Measurements from ENCODE around the gene AGPS.
"Not testable (repeated sequence)": the region's sequence is repeated elsewhere in the genome, so short reads cannot be mapped to it uniquely, and the experiment has no call there.

Gene AGPS

GRCh38 chr2:177424620-177425019, 32.0 kb downstream of the AGPS start:
- not testable (repeated sequence) for DNase-seq

GRCh38 chr2:177427316-177427715, 34.7 kb downstream of the AGPS start:
- DNase-seq, result no peak

GRCh38 chr2:177427936-177428335, 35.4 kb downstream of the AGPS start:
- not testable (repeated sequence) for DNase-seq

GRCh38 chr2:177429688-177430325, 37.2 kb downstream of the AGPS start:
- DNase-seq, result no peak

- no peak for DNase-seq
Measured at GRCh38 chr2:177430411-177430810, 37.8 kb downstream of the AGPS start.

GRCh38 chr2:177431111-177431725, 38.6 kb downstream of the AGPS start:
- DNase-seq, result not testable (repeated sequence)

GRCh38 chr2:177432703-177433102, 40.1 kb downstream of the AGPS start:
- DNase-seq, result no peak

- no peak for DNase-seq
Measured at GRCh38 chr2:177433402-177433801, 40.8 kb downstream of the AGPS start.

- no peak for DNase-seq
Measured at GRCh38 chr2:177434475-177434874, 41.9 kb downstream of the AGPS start.

- DNase-seq, result no peak
Measured at GRCh38 chr2:177445200-177445599, 52.6 kb downstream of the AGPS start.

- no peak for DNase-seq
Measured at GRCh38 chr2:177448031-177448430, 55.5 kb downstream of the AGPS start.

GRCh38 chr2:177449159-177449558, 56.6 kb downstream of the AGPS start:
- no peak for DNase-seq

- DNase-seq, result no peak
Measured at GRCh38 chr2:177455187-177455586, 62.6 kb downstream of the AGPS start.

- not testable (repeated sequence) for DNase-seq
Measured at GRCh38 chr2:177459756-177460155, 67.2 kb downstream of the AGPS start.

GRCh38 chr2:177460973-177461585, 68.5 kb downstream of the AGPS start:
- no peak for DNase-seq

- DNase-seq, result no peak
Measured at GRCh38 chr2:177464549-177464948, 72.0 kb downstream of the AGPS start.

GRCh38 chr2:177465400-177466138, 73.0 kb downstream of the AGPS start:
- no peak for DNase-seq

GRCh38 chr2:177466337-177467195, 74.0 kb downstream of the AGPS start:
- no peak for DNase-seq

GRCh38 chr2:177467646-177468045, 75.1 kb downstream of the AGPS start:
- DNase-seq, result no peak

- DNase-seq, result no peak
Measured at GRCh38 chr2:177471990-177472389, 79.4 kb downstream of the AGPS start.

- no peak for DNase-seq
Measured at GRCh38 chr2:177474301-177474700, 81.7 kb downstream of the AGPS start.

- no peak for DNase-seq
Measured at GRCh38 chr2:177474998-177475397, 82.4 kb downstream of the AGPS start.

GRCh38 chr2:177476897-177477296, 84.3 kb downstream of the AGPS start:
- no peak for DNase-seq

All from NCI-H1930 (cell line).